ENCODE measurements around the gene DPH6.
"Not testable (repeated sequence)": the region's sequence is repeated elsewhere in the genome, so short reads cannot be mapped to it uniquely, and the experiment has no call there.

DPH6 gene

DNA sequence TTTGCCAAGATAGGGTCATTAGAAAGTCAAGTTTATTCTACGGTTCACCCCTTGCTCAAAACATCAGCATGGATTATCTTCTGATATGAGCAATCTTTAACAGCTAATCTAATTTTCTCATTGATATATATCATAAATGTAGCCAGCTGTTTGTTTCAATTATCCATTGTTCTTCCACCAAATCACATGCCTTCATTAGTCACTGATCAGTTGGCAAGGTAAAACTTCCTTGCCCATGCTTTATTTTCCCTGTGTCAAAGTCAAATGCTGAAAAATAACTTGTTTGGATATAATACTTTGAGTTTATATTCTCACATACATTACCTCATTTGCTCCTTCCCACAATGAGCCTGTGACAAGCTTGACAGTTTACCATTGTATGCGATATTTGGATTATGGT lies 60.6 kb downstream of the DPH6 start:
- DNase-seq (ENCODE audit: low spot score) = no peak

DNA sequence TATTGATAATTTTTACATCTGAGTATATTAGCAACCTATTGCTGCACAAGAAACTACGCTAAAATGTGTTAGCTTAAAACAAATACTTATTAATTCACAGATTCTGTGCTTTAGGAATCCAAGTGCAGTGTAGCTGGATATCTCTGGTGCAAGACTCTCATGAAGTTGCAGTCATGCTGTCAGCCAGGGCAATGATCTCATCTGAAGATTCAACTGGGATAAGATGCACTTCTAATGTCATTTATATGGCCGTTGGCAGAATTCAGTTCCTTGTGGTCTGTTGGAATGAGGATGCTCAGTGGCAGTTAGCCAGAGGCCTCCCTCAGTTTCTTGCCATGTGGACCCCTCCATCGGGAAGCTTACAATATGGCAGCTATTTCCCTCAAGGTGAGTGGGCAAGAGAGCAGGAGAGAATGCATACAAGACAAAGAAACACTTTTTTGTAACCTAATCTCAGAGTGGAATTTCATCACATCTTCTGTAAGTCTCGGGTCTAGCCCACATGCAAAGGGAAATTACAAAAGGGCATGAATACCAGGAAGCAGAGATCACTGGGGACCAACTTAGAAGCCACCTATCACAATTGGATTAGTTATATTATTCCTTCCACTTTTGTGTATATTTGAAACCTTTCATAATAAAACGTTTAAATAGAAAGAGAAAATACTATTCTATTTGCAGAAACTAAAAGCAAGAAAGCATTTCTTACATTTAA lies 61.6 kb downstream of the DPH6 start:
- DNase-seq (ENCODE audit: low spot score) = no peak

DNA sequence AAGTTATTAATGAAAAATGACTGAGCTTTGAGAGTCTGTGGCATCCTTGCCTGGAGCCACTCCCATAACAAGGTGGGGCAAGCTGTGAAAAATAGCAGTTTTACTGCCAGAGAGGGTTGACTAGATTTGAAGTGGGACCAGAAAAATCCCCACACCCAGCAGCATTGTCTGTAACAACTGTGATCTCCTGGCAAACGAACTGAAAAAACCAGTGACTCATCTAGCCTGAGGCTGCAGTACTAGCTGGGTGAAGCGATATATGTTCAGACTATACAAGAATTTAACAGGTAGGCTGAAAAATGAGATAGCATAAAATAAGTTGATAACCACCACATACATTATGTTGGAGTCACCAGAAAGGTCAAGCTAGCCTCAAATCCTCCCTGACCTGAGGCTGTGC lies 64.0 kb downstream of the DPH6 start:
- no peak for DNase-seq (ENCODE audit: low spot score)

DNA sequence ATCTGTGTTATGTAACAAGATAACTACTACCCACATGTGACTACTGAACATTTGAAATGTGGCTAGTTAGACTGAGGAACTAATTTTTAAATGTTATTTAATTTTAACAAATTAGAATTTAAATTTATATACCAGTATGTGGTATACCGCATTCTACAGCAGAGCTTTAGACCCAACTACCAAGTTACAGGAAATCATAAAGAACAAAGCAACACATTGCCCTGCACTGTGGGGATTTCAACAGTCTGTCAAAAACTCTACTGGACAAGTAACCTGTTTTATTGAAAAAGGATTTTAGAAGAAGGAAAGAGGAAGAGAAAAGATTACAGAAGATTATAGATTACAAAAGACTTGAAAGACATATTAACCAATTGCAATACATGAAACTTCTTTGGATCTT lies 64.9 kb downstream of the DPH6 start:
- no peak for DNase-seq (ENCODE audit: low spot score)

DNA sequence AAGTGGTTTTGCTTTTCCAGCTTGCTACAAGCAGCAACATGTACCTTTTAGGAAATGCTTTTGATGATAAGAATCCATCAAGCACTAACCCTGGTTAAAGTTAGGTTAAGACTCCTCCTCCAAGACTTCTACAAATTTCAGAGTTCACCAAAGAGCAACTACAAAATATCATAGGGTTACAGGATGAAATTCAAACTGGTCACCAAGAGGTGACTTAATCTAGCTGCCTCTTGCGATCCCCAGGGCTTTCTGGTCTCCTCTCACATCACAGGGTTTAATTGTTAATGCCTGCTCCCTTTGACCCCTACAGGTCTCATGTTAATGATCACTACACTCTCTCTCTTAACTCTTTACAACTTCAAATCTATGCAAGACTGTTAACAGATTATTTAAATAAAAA lies 66.5 kb downstream of the DPH6 start:
- DNase-seq (ENCODE audit: low spot score) = no peak

DNA sequence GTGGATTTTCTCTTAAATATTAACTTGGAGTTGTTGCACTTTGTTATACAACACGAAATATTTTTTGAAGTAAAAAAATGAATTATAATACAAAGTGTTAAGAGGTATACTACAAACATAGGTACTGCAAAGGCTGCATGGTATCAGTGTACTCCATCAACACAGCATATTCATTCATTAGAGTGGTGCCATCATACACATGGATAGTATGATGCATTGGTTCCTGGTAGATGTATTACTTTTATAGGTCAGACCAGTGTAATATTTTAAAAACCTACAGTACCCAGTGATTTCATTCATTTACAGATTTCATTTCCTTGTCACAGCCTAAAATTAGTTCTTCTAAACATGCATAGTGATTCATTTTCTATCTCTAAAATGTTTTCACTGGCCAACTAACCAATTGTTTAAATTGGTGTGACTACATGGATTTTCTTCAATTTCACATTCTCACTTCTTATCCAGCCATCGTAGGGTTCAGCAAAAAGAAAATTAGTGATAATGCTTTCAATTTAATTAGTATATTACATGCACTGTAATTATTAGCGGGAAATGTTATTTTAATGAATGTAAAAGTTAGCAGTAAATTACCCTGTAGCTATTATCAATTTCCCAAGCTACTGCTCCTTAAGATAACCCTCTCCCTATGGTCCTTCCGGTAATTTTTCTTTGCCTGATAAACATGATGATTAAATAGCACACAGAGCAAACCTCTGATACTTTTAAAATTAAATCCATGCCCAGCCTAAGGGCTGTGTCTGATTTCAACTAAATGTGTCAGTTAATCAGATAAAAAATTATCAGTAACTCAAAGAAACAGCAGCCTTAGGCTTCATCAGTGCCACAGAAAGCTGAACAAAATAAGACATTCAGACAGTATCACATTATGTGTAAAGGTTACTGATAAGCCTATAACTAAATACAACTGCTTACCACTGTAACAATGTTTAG lies 68.4 kb downstream of the DPH6 start:
- no peak for DNase-seq (ENCODE audit: low spot score)

DNA sequence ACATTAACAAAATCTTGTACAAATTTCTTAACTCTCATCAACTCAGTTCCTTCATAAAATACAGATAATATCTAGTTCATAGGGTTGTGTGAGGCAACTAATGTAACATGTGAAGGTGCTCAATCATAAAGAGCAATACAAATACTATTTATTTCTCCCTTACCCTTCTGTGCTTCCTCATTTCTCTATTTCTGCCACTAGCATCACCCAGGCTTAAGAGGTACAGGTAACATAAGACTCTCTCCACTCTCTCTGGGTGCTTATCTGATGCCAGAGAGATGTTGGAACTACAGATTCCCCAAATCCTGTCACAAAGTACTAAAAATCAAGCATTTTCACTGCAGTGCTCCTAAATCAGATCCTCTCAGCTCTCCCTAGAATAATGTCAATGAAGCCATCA lies 74.9 kb downstream of the DPH6 start:
- DNase-seq (ENCODE audit: low spot score) = no peak

DNA sequence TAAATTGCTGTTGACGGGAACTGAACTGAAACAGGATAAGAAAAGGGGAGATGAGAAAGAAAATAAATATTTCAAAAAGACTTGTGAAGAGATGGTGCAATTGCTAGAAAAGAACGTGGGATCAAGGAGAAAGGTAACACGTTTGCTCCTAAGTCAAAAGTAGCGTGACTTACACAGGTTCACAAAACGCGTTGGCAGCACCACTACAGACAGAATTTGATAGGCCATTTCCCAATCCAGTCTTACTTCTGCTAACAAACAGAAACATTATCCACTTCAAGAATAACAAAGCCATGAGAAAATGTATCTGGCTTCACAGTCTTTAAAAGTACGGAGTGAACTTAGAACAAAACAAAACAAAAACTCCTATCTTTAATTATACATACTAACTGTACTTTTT lies 75.5 kb downstream of the DPH6 start:
- no peak for DNase-seq (ENCODE audit: low spot score)

DNA sequence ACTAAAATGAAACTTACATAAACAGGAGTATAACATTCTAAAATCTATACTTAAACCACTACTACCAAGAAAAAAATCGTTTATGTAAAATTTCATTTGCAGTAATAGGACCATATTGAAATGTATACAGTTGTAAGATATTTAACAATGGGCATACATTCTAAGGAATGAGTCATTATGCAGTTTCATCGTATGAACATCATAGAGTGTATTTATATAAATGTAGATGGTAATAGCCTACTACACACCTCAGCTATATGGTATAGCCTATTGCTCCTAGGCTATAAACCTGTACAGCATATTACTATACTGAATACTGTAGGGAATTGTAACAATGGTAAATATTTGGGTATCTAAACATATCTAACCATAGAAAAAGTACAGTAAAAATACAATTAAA lies 79.5 kb downstream of the DPH6 start:
- no peak for DNase-seq (ENCODE audit: low spot score)

DNA sequence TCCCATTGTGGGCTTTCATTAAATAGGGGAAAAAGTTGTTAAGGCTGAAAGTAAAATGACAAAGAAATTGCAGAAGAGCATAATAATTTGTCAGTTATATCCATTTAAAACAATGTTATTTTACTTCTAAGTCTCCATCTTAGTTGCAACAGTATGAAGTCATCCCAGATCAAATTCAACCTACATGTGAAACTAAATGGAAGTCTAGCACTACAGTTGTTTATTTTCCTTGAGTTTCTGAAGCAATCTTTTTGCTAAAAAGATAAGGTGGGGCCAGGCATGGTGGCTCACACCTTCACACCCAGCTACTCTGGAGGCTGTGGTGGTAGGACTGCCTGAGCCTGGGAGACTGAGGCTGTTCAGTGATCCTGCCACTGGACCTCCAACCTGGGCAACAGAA lies 80.2 kb downstream of the DPH6 start:
- no peak for DNase-seq (ENCODE audit: low spot score)

DNA sequence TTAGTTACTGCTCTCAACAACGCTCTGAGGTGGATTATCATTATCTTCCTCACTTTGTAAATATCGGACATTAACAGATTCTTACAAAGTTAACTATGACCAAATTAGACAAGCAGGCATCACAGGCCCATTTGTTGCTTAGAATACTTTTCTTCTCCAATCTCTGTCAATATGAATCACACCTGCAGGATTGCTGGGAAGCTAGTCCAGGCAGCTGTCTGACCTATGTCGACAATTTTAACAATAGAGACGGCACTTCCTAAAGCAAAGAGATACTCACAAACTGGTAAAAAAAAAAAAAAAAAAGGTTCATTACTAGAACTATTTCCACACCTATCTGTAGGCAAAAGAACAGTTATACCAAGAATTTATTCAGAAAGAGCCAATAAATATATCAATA lies 85.3 kb downstream of the DPH6 start:
- DNase-seq (ENCODE audit: low spot score) = no peak

DNA sequence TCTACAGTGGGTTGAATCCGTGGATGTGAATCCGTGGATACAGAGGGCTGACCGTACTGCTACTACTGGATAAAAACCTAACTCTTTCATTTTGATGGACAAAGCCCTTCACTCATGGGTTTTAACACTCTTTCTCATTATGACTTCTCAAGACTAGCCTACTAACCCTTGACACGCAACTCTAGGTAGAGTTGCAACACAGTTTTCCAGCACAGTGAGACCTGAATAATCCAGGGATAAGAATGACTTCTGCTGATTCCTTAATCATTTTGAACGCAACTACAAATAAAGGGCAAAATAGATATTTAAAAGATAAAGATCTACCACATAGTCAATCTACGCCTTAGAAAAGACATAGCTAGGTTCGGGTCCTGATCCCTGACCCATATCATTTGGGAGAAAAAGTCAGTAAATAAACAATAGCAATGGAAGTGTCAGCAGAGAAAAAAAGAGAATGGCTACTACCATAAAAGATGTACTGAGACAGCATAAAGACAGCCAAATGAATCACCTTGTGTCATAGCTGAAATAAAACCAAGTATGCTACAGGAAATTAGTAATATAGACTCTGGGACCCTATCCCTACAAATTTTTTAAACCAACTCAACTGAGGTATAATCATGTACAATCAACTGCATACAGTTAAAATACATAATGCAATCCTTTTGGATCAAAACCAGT lies 87.6 kb downstream of the DPH6 start:
- no peak for DNase-seq (ENCODE audit: low spot score)

DNA sequence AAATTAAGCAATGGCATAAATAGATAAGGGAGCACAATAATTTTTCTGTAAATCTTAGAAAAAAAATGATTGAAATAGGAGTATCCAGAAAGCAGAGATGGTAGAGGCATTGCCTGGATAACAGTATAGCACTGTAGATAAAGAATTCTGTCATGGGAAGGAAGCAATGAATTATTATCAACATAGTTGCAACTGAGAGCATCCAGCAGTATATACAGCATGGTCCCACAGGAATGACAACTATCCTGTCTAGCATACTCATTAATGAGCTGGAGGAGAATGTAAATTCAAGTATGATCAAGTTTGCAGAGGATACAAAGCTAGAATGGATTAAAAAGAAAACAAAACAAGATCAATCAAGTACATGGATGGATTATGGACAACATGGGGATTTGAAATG lies 90.8 kb downstream of the DPH6 start:
- DNase-seq (ENCODE audit: low spot score) = no peak

DNA sequence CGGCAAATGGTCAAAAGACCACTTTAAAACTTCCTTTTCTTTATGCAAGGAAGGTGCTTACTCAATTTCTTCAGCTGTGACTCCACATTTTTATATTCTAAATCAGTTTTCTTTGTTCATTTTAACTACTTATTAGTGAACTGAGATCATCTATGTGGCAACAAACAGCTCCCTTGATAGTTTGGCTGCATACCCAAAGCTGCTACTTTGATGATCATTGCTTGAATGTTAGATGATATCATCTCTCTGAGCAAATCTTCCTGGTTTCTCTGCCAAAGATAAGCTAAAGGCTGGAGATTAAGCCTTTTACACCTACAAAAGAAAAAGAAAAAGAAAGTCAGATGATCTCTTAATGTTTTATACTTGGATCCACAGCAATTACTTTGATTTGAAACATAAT lies 95.5 kb downstream of the DPH6 start:
- no peak for DNase-seq (ENCODE audit: low spot score)

DNA sequence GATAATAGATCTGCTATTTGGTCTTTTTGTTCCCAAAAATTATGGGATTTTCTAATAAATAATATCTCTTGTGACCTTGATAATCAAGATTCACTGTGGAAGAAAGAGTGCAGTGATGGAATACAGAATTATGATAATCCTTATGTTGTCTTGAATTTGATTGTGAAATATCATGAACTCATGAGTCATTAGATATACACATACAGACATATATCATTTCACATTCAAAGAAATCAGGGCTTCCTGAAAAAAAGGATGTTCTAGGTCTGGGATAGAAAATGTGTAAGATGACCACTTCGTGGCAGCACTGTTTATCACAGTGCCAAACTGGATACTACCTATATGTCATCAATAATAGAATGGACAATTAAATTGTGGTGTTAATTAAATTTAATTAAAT lies 97.7 kb downstream of the DPH6 start:
- DNase-seq (ENCODE audit: low spot score) = no peak

DNA sequence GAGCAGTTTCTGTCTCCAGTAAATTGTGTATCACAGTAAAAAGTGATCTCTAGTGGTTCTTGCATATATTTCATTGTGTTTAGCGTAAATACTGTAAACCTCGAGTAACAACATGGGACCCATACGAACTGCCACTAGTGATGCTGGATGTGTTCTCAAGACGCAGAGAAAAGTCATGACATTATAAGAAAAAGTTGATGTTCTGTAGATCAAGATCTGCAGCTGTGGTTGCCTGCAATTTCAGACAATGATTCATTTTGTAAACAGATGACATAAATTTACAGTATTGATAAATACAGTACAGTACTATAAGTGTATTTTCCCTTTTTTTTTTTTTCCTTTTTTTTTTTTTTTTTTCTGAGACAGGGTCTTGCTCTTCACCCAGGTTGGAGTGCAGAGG lies 100.1 kb downstream of the DPH6 start:
- no peak for DNase-seq (ENCODE audit: low spot score)

DNA sequence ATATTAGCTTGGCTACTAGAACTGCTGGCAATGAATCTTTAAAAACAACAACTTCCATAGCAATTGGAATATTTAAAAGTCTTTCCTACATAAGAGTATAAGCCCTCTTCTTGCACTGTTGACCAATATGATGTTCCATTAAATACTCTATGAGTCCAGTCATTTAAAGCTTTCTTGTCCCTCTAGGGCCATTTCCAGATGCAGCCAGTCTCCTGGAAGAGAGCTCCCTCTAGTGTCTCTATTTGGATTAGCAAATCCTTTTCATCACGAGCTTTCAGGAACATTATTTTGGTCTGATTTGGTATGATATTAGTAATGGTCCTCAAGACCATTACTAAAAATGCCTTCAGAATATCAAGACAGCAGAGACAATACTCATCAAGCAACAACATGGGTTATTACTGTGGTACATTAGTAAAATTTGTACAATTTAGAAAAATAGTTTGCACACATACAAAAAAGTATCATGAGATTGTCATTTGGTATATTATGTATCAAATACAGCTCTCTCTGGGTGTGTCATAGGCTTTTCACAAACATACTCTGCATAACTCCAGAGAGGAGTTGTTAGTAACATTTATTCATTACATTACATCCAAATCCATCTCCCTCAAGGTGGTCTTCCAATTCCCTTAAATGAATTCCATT lies 101.3 kb downstream of the DPH6 start:
- peak; percentile 62 for DNase-seq (ENCODE audit: low spot score)

DNA sequence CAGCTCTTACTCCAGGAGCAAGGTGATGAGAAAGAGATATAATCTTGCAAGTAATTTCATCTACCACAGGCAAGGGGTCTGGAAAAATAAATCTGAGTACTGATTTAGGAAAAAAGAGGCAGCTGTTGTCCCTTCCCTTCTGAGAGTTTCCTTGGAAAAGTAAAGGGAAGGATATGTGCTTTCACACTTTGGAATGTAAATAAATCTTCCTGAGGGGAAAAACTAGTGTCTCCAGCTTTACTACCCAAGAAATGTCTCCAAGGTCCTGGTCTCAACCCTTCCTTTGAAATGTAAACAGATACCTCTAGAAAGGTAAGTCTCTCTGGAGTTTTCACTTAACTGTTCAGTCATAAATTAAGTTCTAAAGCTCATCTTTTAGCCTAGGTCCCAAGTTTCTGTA lies 102.6 kb downstream of the DPH6 start:
- DNase-seq (ENCODE audit: low spot score) = no peak

DNA sequence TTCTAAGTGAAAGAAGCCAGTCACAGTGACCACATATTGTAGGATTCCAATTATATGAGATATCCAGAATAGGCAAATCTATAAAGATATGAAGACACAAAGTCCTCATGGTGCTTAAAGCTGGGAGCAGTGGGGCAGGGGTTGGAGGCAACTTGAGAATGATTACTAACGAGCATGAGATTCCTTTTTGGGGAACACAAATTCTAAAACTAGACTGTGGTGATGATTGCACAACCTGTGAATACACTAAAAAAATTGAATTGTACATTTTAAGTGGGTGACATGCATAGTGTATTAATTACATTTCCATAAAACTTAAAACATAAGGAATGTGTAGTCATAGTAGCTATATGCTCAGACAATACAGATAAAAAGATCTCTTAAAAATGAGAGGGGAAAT lies 103.2 kb downstream of the DPH6 start:
- DNase-seq (ENCODE audit: low spot score) = no peak

DNA sequence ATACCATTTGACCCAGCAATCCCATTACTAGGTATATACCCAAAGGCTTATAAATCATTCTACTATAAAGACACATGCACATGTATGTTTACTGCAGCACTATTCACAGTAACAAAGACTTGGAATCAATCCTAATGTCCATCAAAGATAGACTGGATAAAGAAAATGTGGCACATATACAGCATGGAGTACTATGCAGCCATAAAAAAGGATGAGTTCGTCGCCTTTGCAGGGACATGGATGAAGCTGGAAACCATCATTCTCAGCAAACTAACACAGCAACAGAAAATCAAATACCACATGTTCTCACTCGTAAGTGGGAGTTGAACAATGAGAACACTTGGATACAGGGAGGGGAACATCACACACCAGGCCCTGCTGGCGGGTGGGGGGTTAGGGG lies 104.7 kb downstream of the DPH6 start:
- not testable (repeated sequence) for DNase-seq (ENCODE audit: low spot score)

DNA sequence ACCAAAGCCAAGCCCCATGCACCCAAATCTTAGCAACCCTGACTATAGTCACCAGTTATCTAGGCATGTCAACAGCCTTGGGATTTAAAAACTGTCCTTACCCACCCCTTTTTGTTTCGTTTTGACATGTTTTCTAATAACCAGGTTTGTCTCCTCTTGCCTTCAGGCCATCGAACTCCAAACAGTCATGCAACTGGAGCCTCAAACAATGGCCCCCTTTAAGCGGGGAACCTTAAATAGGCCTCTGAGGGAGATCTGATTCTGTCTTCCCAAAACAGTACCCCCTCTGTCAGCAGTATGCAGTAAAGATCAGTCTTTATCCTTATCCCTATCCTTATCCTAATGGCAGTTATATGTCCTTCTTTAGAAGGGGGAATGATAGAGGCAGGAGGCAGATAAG lies 105.7 kb downstream of the DPH6 start:
- no peak for DNase-seq (ENCODE audit: low spot score)

DNA sequence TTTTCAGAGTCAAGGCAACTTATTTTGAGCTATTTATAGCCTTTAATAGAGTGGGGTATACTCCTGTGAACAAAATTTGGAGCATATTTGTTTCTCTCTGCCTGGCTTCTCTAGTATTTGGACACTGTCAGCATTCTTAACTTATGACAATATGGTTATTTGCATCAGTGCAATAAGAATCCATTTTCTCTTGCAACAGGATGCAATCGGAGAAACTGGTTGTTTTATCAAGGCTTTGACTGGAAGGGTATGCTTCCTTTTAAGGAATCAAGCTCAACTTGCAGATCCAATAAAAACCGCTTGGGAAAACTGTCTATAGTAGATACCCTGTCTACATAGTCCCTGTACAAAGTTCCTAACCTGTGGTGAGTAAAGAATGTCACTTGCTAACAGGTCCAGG lies 106.7 kb downstream of the DPH6 start:
- no peak for DNase-seq (ENCODE audit: low spot score)

Measured in pons (tissue), 1 donor.